Measurements from ENCODE around the gene ZNF775.
A peak's percentile ranks its signal among the peaks of the same experiment; 100 is the strongest.

Gene ZNF775

DNA sequence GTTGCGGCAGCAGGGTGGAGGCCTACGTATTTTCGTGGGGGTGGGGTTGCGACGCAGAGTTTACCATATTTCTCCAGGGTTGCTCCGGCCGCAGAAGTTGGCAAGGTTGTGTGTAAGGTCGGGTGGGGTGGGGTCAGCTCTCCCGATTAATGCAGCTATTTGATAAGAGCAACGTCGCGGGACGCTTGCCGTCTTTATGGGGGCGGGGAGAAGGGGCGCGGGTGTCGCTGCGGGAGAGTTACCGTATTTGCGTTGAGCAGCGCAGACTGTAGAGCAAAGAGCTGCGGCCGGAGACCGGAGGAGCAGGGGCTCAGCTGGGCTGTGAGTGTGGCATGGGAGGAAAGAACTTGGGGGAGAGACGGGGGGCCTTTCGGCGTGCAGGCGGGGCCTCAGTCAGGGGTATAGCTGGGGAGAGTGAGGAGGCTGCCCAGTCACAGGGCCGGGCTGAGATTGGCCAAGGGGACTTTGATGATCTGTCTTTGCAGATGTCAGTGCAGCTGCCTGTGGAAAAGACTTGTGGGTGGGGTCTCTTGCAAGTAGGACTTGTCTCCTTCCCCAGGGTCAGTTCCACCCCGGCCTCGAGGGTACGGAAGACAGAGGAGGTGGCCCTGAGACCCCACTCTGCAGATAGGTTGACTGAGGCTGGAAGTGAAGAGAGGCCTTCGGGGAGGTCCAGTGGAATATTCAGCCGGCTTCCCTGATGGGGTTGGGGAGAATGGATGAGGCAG lies 26.6 kb downstream of the ZNF775 start:
- peak overlapping the region; percentile 97 for H3K9ac ChIP-seq (ENCODE audit: low read length)

GRCh38 chr7:150406312-150406566 lies 27.1 kb downstream of the ZNF775 start:
- H3K9me3 ChIP-seq (ENCODE audit: control insufficient read depth, low read length), result no peaks in the 10 kb centered on the region
- H3K9ac ChIP-seq (ENCODE audit: low read length), result peak overlapping the region; percentile 97
- H3K27me3 ChIP-seq (replicated peaks; ENCODE audit: control insufficient read depth, insufficient read depth, low read length), result no peaks in the 10 kb centered on the region
- H3K4me1 ChIP-seq (ENCODE audit: control insufficient read depth, insufficient read depth, low read length), result peaks cover 26% of the 10 kb centered on the region
- no peak for DNase-seq (ENCODE audit: low read depth)
- H3K4me3 ChIP-seq (ENCODE audit: low read length), result peak overlapping the region; percentile 86
- no peaks in the 10 kb centered on the region for H3K36me3 ChIP-seq (ENCODE audit: control insufficient read depth, insufficient read depth, low read length, severe bottlenecking)

More for the DNA sequence above, 26.6 kb downstream of the ZNF775 start:
- Histone ChIP-seq H3K9me3 (ENCODE audit: control insufficient read depth, low read length) (no peaks in the 10 kb centered on the region), H3K36me3 (ENCODE audit: control insufficient read depth, insufficient read depth, low read length, severe bottlenecking) (no peaks in the 10 kb centered on the region), H3K4me1 (ENCODE audit: control insufficient read depth, insufficient read depth, low read length) (peaks cover 26% of the 10 kb centered on the region), H3K4me3 (ENCODE audit: low read length) (peak overlapping the region; percentile 86), H3K27me3 (replicated peaks; ENCODE audit: control insufficient read depth, insufficient read depth, low read length) (no peaks in the 10 kb centered on the region)
- peak; percentile 59 for DNase-seq (ENCODE audit: low read depth)

GRCh38 chr7:150406567-150407421 lies 27.7 kb downstream of the ZNF775 start:
- no peaks in the 10 kb centered on the region for H3K9me3 ChIP-seq (ENCODE audit: control insufficient read depth, low read length)
- H3K36me3 ChIP-seq (ENCODE audit: control insufficient read depth, insufficient read depth, low read length, severe bottlenecking), result no peaks in the 10 kb centered on the region
- DNase-seq (ENCODE audit: low read depth), result peak; percentile 27
- H3K4me1 ChIP-seq (ENCODE audit: control insufficient read depth, insufficient read depth, low read length), result peaks cover 26% of the 10 kb centered on the region
- H3K4me3 ChIP-seq (ENCODE audit: low read length), result peak overlapping the region; percentile 86
- H3K9ac ChIP-seq (ENCODE audit: low read length), result peak overlapping the region; percentile 97
- H3K27me3 ChIP-seq (replicated peaks; ENCODE audit: control insufficient read depth, insufficient read depth, low read length), result no peaks in the 10 kb centered on the region

GRCh38 chr7:150407588-150408392 lies 28.7 kb downstream of the ZNF775 start:
- no peaks in the 10 kb centered on the region for H3K36me3 ChIP-seq (ENCODE audit: control insufficient read depth, insufficient read depth, low read length, severe bottlenecking)
- no peak for DNase-seq (ENCODE audit: low read depth)
- peaks cover 26% of the 10 kb centered on the region for H3K4me1 ChIP-seq (ENCODE audit: control insufficient read depth, insufficient read depth, low read length)
- no peak overlapping the region for H3K4me3 ChIP-seq (ENCODE audit: low read length)
- H3K9me3 ChIP-seq (ENCODE audit: control insufficient read depth, low read length), result no peaks in the 10 kb centered on the region
- H3K27me3 ChIP-seq (replicated peaks; ENCODE audit: control insufficient read depth, insufficient read depth, low read length), result no peaks in the 10 kb centered on the region
- no peak overlapping the region for H3K9ac ChIP-seq (ENCODE audit: low read length)

- no peaks in the 10 kb centered on the region for H3K9me3 ChIP-seq (ENCODE audit: control insufficient read depth, low read length)
- no peak overlapping the region for H3K9ac ChIP-seq (ENCODE audit: low read length)
- peaks cover 25% of the 10 kb centered on the region for H3K4me1 ChIP-seq (ENCODE audit: control insufficient read depth, insufficient read depth, low read length)
- no peak for DNase-seq (ENCODE audit: low read depth)
- H3K36me3 ChIP-seq (ENCODE audit: control insufficient read depth, insufficient read depth, low read length, severe bottlenecking), result no peaks in the 10 kb centered on the region
- no peak overlapping the region for H3K4me3 ChIP-seq (ENCODE audit: low read length)
- no peaks in the 10 kb centered on the region for H3K27me3 ChIP-seq (replicated peaks; ENCODE audit: control insufficient read depth, insufficient read depth, low read length)
Measured at GRCh38 chr7:150408393-150409299, 29.5 kb downstream of the ZNF775 start.

DNA sequence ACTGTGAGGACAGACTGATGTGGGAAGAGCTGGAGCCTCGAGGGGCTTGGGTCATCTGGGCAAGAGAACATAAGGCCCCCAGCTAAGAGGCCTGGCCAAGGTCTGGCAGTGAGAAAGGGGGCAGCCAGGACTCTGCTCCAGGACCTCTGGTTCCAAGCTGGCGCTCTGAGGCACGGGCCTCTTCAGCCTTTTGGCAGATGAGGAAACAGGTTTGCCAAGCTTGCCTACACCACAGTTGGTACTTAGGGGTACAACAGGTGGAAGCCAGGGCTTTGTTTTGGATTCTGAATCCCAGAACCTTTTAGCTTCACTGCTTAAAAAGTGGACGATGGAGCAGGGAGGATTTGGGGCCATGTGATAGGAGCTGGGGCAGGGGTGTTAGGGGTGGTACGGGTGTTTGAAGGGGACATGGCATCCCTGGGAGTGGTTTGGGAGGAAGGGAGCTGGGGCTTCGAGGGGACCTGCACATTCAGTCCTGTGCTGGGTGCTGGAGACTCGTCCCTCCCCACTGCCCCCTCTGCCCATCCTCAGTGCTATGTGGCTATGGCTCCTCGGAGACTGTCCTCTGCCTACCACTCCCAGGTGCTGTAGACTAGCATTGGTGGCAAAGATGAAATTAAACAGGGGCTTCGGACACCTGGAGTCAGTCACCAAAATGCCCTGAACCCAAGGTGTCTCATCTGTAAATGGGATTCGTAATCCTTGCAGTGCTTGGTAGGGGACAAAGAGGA lies 30.3 kb downstream of the ZNF775 start:
- Histone ChIP-seq H3K9ac (ENCODE audit: low read length) (no peak overlapping the region), H3K9me3 (ENCODE audit: control insufficient read depth, low read length) (no peaks in the 10 kb centered on the region), H3K4me1 (ENCODE audit: control insufficient read depth, insufficient read depth, low read length) (peaks cover 17% of the 10 kb centered on the region), H3K27me3 (replicated peaks; ENCODE audit: control insufficient read depth, insufficient read depth, low read length) (peaks cover under 1% of the 10 kb centered on the region), H3K4me3 (ENCODE audit: low read length) (no peak overlapping the region), H3K36me3 (ENCODE audit: control insufficient read depth, insufficient read depth, low read length, severe bottlenecking) (no peaks in the 10 kb centered on the region)
- DNase-seq (ENCODE audit: low read depth), result no peak

DNA sequence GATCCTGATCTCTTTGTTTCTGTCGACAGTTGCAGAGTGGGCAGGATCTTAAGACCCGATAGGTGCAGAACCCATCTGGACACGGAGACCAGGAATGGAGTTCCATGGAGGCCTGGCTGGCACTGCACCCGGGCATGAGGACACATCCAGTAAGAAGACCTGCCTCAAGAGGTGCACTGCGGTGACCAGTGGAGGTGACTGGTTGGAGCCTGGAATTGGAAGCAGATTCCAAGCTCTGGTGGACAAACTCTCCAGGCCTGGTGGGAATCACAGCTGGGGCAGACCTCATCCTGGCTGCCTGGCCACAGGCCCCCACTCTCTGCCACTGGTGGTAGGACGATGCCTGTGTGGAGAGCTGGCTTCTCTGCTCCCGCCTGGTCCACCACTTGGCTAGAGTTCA lies 31.0 kb downstream of the ZNF775 start:
- H3K4me1 ChIP-seq (ENCODE audit: control insufficient read depth, insufficient read depth, low read length), result peaks cover 15% of the 10 kb centered on the region
- DNase-seq (ENCODE audit: low read depth), result no peak
- H3K9ac ChIP-seq (ENCODE audit: low read length), result no peak overlapping the region
- peaks cover 4% of the 10 kb centered on the region for H3K27me3 ChIP-seq (replicated peaks; ENCODE audit: control insufficient read depth, insufficient read depth, low read length)
- H3K9me3 ChIP-seq (ENCODE audit: control insufficient read depth, low read length), result no peaks in the 10 kb centered on the region
- no peak overlapping the region for H3K4me3 ChIP-seq (ENCODE audit: low read length)
- no peaks in the 10 kb centered on the region for H3K36me3 ChIP-seq (ENCODE audit: control insufficient read depth, insufficient read depth, low read length, severe bottlenecking)

- no peak overlapping the region for H3K9ac ChIP-seq (ENCODE audit: low read length)
- no peak overlapping the region for H3K4me3 ChIP-seq (ENCODE audit: low read length)
- H3K27me3 ChIP-seq (replicated peaks; ENCODE audit: control insufficient read depth, insufficient read depth, low read length), result peaks cover 4% of the 10 kb centered on the region
- DNase-seq (ENCODE audit: low read depth), result no peak
- H3K9me3 ChIP-seq (ENCODE audit: control insufficient read depth, low read length), result no peaks in the 10 kb centered on the region
- peaks cover 14% of the 10 kb centered on the region for H3K4me1 ChIP-seq (ENCODE audit: control insufficient read depth, insufficient read depth, low read length)
- H3K36me3 ChIP-seq (ENCODE audit: control insufficient read depth, insufficient read depth, low read length, severe bottlenecking), result no peaks in the 10 kb centered on the region
Measured at GRCh38 chr7:150410680-150411346, 31.7 kb downstream of the ZNF775 start.

DNA sequence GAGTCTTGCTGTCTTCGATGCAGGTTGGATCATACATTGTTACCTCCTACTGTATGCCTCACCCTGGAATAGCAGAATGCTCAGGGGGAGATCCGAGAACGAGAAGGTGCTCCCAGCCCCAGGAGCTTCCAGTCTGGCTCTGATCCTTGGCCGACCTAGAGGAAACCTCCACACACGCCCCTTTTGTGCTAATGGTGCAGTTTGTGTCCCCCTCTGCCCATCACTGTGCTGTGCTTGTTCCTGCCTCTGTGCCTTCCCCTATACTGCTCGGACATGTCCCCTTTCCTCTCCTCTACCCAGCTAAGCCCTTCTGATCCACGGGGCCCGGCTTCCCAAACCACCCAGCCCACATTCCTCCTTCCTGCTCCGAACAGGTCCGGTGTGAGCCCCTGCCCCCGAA lies 32.5 kb downstream of the ZNF775 start:
- Histone ChIP-seq H3K4me3 (ENCODE audit: low read length) (no peak overlapping the region), H3K36me3 (ENCODE audit: control insufficient read depth, insufficient read depth, low read length, severe bottlenecking) (no peaks in the 10 kb centered on the region), H3K9me3 (ENCODE audit: control insufficient read depth, low read length) (no peaks in the 10 kb centered on the region), H3K9ac (ENCODE audit: low read length) (no peak overlapping the region), H3K27me3 (replicated peaks; ENCODE audit: control insufficient read depth, insufficient read depth, low read length) (peaks cover 4% of the 10 kb centered on the region), H3K4me1 (ENCODE audit: control insufficient read depth, insufficient read depth, low read length) (peaks cover 6% of the 10 kb centered on the region)
- DNase-seq (ENCODE audit: low read depth), result no peak

DNA sequence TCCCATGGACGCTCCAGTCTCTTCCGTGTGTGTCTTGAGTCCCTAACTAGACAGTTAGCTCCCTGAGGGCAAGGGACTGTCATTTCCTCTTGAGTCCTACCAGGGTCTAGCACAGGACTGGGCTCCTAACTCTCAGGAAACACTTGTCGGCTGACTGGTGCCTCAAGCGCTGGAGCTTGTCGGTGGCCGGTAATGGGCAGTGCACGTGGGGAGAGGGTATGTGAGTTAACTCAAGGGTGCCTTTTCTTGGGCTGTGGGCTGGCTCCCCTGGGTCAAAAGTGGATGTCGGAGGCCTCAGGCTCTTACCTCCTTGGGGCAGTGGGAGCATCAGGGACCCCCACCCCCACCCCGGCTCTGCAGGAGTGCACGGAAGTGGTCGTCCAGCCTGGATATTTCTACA lies 32.9 kb downstream of the ZNF775 start:
- DNase-seq (ENCODE audit: low read depth), result no peak
- no peak overlapping the region for H3K9ac ChIP-seq (ENCODE audit: low read length)
- no peaks in the 10 kb centered on the region for H3K36me3 ChIP-seq (ENCODE audit: control insufficient read depth, insufficient read depth, low read length, severe bottlenecking)
- H3K9me3 ChIP-seq (ENCODE audit: control insufficient read depth, low read length), result no peaks in the 10 kb centered on the region
- H3K4me3 ChIP-seq (ENCODE audit: low read length), result no peak overlapping the region
- H3K4me1 ChIP-seq (ENCODE audit: control insufficient read depth, insufficient read depth, low read length), result peaks cover 2% of the 10 kb centered on the region
- H3K27me3 ChIP-seq (replicated peaks; ENCODE audit: control insufficient read depth, insufficient read depth, low read length), result peaks cover 4% of the 10 kb centered on the region

Data from adipocyte (in vitro differentiated cells).